GM04504 (cell line): Measurements from ENCODE around the gene TBL1XR1.
"Not testable (repeated sequence)": the region's sequence is repeated elsewhere in the genome, so short reads cannot be mapped to it uniquely, and the experiment has no call there.

Experiments
- DNase-seq: peaks from one replicate; pipeline ENCODE4 v3.0.0-alpha.2; 2012; ENCODE audit warnings: low read depth

TBL1XR1 gene

DNA sequence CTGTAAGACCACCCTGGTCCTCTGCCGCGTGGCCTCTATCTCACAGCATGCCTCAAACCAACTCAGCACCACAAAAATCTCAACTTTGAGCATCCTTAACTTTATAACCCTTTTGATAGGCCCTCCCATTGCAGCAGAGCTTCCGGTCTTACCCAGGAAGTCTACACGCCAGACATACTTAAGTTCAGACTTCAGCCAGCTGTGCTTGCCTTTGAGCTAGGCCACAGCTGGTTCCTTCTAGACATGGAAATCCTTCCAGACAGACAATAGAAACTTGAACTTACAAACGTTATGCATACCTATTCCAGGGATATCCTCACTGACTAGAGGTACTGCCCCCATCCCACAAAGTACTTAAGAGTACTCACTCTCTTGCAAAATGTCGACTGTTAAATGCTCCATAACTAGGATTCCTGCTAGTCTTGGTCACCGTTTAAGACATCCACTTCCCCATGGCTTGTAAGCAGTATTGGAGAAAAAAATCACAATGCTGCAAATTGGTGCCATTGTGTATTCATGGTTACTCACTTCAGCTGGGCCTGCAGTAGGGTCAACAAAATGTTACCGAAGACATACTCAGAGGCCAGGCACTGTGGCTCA, 183.5 kb downstream of the TBL1XR1 start:
- DNase-seq = no peak

- DNase-seq = peak; percentile 2
Observed at GRCh38 chr3:177005718-177006405, 191.4 kb downstream of the TBL1XR1 start.

DNA sequence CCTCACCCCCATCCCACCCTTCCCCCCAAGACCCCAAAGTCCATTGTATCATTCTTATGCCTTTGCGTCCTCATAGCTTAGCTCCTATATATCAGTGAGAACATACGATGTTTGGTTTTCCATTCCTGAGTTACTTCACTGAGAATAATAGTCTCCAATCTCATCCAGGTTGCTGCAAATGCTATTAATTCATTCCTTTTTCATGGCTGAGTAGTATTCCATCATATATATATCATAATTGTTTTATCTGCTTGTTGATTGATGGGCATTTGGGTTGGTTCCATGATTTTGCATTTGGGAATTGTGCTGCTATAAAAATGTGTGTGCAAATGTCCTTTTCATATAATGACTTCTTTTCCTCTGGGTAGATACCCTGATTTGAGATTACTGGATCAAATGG, 197.1 kb downstream of the TBL1XR1 start:
- not testable (repeated sequence) for DNase-seq

- DNase-seq = no peak
Observed at GRCh38 chr3:176995946-176996345, 201.3 kb downstream of the TBL1XR1 start.

DNA sequence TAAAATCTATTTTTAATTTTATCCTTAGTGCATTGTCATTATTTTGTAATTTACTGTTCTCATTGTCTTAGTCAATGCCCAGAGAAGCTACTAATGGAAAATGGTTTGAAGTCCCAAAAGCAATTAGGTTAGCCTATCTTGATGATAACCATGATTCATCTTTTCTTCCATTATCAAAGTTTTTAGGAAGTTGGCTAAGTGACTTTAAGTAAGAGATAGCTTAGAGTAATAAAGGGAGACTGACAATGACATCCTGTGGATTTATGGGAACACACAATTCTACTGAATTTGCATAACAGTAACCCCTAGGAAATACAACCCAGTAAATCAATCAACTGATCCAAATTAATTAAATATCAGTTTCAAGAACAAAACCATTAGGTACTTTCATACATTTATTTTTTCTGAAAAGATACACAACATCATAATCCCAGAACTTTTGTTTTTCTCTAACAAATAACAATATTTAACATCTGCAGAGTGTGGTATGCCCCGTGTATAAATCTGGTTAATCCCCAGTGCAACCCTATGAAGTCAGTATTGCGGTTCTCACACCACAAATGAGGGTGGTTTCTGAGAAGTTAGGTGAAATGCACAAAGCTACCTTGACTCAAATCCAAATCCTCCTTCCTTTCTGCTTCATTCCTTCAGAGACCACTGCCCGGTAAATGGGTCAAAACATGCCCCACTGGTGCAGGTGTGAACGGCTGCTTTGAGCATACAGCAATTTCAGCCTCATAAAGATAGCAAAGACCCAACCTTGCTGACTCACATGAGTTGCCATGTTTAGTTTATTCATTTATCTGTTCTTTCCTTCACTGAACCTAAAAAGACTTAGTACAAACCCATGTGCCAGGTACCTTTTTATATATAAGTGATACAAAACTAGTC, 202.1 kb downstream of the TBL1XR1 start:
- no peak for DNase-seq

DNA sequence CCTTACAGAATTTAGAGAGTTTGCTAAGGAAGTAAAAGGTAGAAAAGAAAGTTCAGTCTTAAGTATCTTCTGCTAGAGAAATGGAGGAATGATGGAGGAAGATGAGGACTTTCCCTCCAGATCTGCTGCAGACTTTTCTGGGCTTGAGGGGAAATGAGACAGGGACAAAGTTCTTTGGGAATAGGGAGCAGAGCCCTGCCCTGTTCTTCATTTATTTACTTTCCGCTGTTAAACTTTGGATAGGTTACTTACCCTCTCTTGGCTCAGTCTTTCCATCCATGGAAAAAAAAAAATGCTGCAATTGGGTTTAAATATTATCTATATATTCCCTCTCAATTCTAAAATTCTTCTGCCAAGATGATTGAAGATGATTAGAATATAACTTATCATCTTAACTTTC, 202.9 kb downstream of the TBL1XR1 start:
- no peak for DNase-seq

GRCh38 chr3:176992978-176993377, 204.3 kb downstream of the TBL1XR1 start:
- no peak for DNase-seq

GRCh38 chr3:176992565-176992964, 204.7 kb downstream of the TBL1XR1 start:
- no peak for DNase-seq

GRCh38 chr3:176988795-176989194, 208.5 kb downstream of the TBL1XR1 start:
- DNase-seq = no peak

GRCh38 chr3:176987901-176988650, 209.2 kb downstream of the TBL1XR1 start:
- no peak for DNase-seq

DNA sequence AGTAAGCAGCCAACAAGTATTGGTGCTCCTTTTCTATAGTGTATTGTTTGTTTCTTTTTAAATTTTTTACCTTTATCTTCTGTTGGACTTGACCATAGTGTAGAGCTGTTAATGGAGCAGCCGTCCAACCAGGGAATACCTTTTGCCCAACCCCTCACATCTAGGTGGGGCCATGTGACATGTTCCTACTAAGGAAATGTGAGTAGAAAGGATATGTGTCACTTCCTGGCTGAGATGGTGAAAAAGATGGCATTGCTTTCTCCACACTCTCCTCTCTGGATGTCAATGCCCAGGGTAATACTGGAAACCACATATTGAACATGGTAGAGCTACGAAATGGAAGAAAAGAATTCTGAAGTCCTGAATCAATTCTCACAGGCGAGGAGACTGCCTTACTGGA, 218.8 kb downstream of the TBL1XR1 start:
- DNase-seq = no peak

DNA sequence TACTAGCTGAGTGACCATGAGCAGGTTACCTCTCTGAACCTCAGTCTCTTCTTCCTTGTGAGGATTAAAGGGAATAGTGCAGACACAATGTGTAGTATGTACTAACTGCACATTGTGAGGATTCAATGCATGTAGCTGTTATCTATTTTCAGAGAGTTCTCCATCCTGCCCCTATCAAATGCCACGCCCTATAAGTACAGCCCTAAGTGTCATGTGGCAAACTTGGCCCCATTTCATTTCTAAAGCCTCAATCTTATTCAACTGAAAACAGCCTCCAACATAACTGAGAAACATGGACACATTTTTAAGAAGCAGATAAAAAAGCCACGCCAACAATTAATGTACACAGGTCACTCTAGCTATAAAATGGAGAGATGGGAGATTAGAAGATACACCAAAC, 220.0 kb downstream of the TBL1XR1 start:
- DNase-seq = no peak

DNA sequence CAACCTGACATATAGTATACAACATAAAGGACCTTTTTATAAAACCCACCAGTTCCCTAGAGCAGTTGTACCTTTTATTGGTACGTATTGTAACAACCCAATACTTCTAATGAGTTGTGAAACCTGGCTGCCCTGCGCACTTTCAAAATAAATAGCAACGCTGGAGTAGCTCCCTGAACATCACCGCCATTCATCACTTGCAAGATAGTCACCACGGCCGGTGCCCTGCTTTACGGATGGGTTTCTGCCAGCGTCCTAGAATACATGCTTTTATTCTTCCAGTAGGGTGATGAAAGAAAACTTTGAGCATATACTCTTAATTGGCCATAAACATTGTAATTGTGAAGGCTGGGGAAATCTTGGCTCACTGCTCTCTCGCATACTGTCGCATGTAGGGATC, 220.7 kb downstream of the TBL1XR1 start:
- DNase-seq = no peak

GRCh38 chr3:176974279-176974678, 223.0 kb downstream of the TBL1XR1 start:
- DNase-seq = no peak

DNA sequence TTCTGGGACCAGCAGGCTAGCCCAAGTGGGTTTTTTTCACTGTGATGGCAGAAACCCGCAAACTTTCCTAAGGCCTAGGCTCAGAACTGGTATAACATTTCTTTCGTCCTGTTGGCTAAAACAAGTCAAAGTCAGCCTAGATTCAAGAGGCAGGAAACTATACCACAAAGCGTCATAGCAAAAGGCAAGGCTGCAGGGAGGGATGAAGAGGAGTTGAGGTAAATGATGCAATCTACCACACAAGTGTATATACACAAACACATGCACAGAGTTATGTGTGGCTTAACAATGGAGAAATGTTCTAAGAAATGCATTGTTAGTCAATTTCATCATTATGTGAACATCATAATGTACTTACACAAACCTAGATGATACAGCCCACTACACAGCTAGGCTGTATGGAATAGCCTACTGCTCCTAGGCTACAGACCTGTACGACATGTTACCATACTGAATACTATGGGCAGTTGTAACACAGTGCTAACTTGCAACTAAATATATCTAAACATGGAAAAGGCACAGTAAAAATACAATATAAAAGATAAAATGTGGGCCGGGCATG, 225.6 kb downstream of the TBL1XR1 start:
- no peak for DNase-seq

DNA sequence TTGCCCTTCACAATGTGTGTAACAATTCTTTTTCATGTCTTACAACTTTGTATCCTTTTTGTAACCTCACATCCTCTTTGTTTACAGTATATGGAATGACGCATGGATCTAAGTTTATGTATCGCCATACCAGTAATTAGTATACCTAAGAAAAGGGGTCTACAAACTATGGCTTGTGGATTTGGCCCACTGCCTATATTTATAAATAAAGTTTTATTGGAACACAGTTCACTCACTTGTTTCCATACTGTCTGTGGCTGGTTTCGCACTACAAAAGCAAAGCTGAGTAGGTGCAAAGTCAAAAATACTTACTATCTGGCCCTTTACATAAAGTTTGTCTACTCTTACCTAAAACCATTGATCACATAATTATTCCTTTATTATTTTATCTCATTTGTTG, 226.5 kb downstream of the TBL1XR1 start:
- no peak for DNase-seq

DNA sequence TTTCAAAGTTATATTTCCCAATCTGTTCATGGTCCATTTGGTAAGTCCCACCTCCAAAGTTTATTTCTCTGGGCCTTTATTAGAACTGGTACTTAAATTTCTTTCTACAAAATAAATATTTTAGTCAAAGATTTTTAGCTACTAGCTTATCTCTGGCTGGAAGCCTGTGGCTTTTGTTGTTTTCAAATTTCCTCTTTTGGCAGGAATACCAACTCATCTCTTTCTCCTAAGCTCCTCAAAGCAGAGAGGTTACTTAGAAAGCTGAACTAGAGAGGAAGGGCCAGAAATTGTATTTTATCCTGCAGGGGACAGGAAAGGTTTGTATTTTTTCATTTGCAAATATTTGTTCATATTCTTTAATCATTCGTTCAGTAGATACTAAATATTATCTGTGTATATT, 227.8 kb downstream of the TBL1XR1 start:
- DNase-seq = no peak
